Vagina (tissue), 2 donors: ENCODE data around the gene BST1.

Experiments
- CTCF ChIP-seq, 3 experiments: fragments of 450-650 bp in 2 of 3; fragments of 200-600 bp in 1 of 3; sonication (generic) in 1 of 3; IDR thresholded peaks; one replicate each; pipeline ENCODE4 v1.5.1; 2017 to 2019; ENCODE audit warnings: antibody characterized with exemption in 3 of 3, mild to moderate bottlenecking in 2 of 3, moderate library complexity in 2 of 3
- POLR2A ChIP-seq, 2 donors: fragments of 450-650 bp; IDR thresholded peaks; one replicate each; pipeline ENCODE4 v1.6.1; 2017; ENCODE audit warnings: antibody characterized with exemption in 2 of 2, mild to moderate bottlenecking in 2 of 2, moderate library complexity in 2 of 2
- POLR2AphosphoS5 ChIP-seq, 2 donors: sonication (generic); formaldehyde crosslinking; IDR thresholded peaks; one replicate each; pipeline ENCODE4 v1.9.0; 2017; ENCODE audit warnings: antibody characterized with exemption in 2 of 2, mild to moderate bottlenecking in 2 of 2, low read depth in 1 of 2; ENCODE audit not compliant: insufficient read depth in 1 of 2

- TF ChIP-seq POLR2AphosphoS5 (IDR thresholded peaks at IDR 0.05; ENCODE audit: insufficient read depth in 1 of 2, low read depth in 1 of 2) (no peak), CTCF (IDR thresholded peaks at IDR 0.05) (no peak), POLR2A (IDR thresholded peaks at IDR 0.05) (no peak)
Measured at GRCh38 chr4:15704129-15704528, 1.3 kb downstream of the BST1 start.
